GM18508 (cell line): ENCODE results near the gene RAB24.
"Not testable (repeated sequence)": the region's sequence is repeated elsewhere in the genome, so short reads cannot be mapped to it uniquely, and the experiment has no call there.

Source experiments
- ATAC-seq: cut with Tn5 transposase; IDR thresholded peaks from one replicate; pipeline ENCODE4 v1.9.1; 2021; ENCODE audit warnings: moderate number of reproducible peaks; ENCODE audit not compliant: insufficient read depth, unreplicated experiment

Gene RAB24

DNA sequence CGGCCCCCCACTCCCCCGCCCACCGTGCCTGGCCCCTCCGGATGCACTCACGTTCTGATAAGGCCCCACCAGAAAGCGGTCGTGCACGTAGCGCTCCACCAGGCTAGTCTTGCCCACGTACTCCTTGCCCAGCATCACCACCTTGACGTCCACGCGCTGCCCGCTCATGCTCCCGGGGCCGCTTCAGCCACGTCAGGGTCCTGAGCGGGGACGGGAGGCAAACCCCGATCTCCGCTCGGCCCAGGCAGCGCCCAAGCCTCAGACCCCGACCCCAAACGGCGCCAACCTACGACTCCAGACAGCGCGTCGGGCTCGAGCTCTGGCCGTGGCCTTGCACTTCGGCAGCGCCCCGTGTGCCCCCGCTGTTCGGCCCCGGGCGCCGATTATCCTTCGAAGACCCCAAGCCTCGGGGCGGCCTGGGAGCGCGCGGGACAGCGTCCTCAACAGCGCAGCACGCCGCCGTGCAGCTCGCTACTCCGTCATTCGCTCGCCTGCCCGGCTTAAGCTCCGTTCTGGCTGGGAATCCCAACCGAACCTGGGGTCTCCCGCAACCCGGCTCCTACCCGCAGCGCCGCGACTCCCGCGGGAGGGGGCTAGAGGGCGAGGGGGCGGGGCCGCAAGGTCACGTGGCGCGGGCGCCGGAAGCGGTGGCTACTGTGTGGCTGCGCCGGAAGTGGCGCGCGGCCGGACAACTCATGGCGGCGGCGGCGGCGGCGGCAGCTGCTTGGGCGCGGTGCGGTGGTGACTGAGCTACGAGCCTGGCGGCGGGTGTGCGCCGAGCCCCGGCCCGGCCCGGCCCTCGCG is at the start of gene RAB24, which contains the start of gene PRELID1:
Gene RAB24, minus strand, starts transcription at position 599 of the 804 bp plus-strand sequence. Its CDS starts 431 bp downstream, at position 168.
Gene PRELID1, plus strand, starts transcription at position 679 of the 804 bp plus-strand sequence. CDS start 187 bp downstream, outside the sequence.
- ATAC-seq, result no peak

- ATAC-seq, result no peak
These were observed 49.6 kb upstream of the RAB24 start for GRCh38 chr5:177353093-177353492.

DNA sequence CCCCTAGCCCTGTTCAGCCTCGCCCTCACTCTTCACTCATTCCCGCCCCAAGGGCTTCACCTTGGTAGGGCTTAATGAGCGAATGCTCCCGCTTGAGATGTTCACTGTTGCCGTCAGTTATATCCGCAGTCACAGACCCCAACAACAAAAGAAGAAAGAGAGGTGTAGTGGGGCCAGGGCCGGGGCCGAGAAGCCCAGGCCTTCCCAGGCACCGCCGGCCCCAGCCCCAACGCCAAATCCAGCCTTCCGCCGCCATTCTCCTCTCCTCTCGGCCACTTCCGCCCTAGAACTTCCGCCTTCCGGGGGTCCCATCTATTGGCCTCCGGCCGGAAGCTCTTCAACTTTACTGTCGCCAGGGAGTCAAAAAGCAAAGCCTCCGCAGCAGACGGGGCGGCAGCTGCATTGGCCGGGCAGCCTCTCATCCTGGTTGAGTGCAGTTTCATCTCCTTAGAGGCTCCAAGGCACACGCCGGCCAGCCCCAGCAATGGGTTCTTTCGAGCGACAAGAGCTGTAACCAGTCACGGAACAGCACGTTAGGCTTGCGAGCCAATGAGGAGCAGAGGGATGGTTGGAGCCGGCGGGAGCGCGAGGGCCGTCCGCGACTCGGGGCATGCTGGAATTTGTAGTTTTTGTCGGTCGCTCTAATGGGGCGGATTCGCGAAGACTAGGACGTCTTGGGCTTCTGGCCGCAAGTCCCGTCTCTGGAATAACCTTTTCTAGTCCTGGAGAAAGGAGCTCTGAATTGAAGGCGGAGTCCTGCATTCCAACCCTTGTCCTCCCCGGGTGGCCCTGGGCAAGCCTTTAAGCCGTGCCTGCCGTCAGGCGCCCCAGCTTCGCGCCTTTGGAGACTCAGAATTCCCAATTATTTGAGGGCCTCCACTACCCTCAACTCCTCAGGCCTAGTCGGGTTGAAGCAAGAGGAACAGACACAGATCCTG is 48.1 kb upstream of the RAB24 start, which contains the start of gene LMAN2:
Gene LMAN2, minus strand, starts transcription at position 277 of the 938 bp plus-strand sequence. Its CDS starts 21 bp downstream, at position 256.
- peak; percentile 55 for ATAC-seq

DNA sequence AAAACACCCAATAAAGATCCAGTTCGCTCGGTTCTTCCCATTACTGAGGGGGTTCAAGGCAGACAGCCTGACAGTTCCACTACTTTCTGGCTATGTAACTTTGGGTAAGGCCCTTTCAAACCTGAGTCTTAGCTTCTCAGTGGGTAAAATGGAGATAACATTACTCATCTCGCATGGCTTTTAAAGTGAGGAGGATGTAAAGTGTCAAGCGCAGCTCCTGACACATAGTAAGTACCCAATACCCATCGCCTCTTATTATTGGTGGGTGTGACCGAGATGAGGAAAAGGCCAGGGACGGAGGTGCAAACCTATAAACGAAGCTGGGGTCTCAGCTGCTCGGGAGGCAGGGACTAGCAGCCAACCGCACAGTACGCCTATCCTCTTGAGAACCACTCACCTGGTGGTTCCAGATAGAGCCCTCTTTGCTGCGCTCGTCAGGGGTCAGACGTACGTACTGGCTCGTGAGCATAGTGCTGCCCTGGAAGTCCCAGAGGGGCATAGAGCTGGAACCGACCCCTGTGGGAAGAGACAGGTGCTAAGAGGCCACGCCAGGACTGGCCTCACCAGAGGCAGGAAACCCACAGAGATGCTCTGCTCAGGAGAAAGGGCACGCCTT is 47.4 kb upstream of the RAB24 start:
- ATAC-seq, result no peak

GRCh38 chr5:177349762-177350161 is 46.2 kb upstream of the RAB24 start:
- no peak for ATAC-seq

DNA sequence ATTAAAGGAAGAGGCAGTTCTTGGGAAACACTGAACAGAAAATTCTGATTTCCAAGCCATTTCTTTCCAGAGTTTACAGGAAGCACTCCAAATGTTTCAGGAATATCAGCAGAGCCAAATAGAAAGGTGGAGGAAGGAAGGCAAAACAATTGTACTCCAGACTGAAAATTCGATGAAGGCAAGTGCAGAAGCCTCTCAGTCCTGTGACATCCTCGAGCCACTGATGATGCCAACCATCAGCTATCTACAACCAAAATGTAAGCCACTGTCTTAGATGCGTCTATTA is 45.8 kb upstream of the RAB24 start:
- no peak for ATAC-seq

- no peak for ATAC-seq
These were observed 44.2 kb upstream of the RAB24 start for GRCh38 chr5:177347699-177348098.

DNA sequence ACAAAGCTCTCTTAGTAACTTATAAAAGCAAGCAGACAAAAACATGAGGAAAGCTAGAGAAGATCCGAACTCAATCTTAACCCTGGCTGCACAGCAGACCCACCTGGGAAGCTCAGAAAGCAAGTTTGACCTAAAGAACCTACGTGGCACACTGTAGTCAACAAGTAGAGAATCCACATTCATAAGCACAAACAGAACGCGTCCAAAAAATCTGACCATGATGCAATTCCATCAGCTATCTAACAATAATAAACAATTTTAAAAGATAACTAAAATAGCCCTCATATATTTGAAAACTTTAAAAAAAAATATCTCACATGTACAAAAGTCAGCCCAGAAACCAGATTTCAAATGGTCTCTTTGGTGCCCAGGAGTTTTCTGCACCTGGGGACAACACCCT is 43.3 kb upstream of the RAB24 start:
- ATAC-seq, result no peak

DNA sequence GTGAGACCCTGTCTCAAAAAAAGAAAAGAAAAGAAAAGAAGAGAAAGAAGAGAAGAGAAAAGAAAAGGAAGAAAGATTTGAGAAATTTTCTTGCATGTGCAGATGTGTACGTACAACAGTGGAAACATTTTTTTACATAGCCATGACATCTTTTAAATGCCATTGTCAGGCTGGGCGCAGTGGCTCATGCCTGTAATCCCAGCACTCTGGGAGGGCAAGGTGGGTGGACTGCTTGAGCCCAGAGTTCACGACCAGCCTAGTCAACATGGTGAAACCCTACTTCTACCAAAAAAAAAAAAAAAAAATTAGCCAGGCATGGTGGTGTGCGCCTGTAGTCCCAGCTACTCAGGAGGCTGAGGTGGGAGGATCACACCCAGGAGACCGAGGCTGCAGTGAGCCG is 41.4 kb upstream of the RAB24 start:
- no peak for ATAC-seq

DNA sequence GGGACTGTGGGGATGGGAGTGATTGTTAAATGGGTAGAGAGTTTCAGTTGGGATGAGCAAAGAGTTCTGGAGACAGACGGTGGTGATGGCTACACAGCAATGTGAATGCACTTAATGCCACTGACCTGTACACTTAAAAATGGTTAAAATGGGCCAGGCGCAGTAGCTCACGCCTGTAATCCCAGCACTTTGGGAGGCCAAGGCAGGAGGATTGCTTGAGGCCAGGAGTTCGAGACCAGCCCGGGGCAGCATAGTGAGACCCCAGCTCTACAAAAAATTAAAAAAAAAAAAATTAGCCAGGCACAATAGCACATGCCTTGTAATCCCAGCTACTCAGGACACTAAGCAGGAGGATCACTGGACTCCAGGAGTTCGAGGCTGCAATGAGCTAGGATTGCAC is 40.3 kb upstream of the RAB24 start:
- ATAC-seq, result no peak

DNA sequence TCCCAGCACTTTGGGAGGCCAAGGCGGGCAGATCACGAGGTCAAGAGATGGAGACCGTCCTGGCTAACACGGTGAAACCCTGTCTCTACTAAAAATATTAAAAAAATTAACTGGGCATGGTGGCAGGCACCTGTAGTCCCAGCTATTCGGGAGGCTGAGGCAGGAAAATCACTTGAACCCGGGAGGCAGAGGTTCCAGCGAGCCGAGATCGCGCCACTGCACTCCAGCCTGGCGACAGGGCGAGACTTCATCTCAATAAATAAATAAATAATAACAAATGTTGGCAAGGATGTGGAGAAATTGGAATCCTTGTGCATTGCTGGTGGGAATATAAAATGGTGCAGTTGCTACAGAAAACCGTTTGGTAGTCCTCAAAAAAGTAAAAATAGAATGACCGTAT is 39.5 kb upstream of the RAB24 start:
- not testable (repeated sequence) for ATAC-seq

- ATAC-seq, result no peak
These were observed 35.7 kb upstream of the RAB24 start for GRCh38 chr5:177339107-177339638.

GRCh38 chr5:177338251-177339106 is 35.0 kb upstream of the RAB24 start:
- no peak for ATAC-seq

DNA sequence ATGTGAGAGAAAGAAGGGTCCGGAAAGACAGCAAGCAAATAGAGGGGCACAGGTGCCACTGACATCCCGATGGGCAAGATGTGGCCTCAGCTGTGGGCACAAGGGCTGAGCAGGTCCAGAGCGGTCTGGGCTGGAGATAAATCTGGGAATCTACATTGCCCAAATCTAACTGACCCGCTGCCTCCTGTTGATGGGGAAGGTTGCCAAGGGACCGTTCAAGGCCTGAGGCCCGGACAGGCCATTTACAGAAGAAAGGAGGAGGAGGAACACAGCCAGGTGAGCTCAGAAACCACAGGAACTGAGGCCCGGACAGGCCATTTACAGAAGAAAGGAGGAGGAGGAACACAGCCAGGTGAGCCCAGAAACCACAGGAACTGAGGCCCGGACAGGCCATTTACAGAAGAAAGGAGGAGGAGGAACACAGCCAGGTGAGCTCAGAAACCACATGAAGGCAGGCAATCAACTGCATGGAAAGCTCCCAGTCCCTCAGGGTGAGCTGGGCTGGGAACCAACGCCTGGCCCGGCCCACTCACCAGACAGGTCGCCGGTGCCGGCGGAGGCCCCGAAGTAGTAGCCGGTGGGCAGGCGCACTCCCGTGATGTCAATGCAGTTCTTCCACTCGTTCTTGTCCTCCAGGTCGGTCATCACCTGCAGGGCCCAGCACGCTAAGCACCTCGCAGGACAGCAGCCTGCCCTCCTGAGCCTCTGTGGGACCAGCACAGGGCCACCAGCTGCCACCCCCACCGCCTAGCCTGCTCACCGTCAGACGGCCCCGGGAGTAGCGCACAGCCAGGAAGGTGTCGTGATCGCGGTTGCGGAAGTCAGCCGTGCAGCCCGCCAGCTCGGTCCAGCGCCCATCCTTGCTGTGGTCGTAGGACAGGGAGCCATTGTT is 33.3 kb upstream of the RAB24 start:
- ATAC-seq, result no peak

DNA sequence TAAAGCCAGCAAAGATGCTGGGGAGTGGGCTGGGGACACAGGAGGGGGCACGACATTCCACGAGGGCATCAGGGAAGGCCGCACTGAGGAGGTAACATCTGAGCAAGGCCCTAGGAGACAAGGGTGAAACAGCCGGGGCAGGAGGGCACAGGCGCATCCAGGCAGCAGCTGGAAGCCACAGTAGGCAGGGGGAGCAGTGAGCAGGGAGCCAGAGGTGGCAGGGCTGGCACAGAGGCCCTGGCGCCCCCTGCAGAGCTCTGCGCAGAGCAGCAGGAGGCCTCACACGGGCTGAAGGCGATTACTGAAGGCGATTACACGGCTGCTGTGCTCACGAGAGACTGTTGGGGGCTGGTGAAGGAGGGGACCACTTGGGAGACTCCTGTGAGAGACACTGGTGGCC is 32.6 kb upstream of the RAB24 start:
- ATAC-seq, result no peak

DNA sequence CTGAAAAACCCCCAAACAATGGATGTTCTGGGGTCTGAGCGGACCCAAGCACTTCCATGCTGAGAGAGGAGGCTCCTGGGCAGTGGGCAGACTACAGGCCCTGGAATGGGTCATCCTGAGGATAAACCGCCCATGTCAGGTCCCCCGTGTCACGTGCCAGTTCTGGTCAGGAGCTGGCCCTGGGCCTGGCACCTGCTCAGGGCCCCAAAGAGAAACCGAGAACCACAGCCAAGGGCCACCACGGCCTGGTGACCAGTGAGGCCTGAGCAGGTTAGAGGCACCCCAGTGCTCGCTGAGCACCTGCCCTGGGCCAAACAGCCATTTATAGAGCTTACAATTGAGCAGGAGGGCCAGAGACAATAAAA is 32.2 kb upstream of the RAB24 start:
- ATAC-seq, result no peak

DNA sequence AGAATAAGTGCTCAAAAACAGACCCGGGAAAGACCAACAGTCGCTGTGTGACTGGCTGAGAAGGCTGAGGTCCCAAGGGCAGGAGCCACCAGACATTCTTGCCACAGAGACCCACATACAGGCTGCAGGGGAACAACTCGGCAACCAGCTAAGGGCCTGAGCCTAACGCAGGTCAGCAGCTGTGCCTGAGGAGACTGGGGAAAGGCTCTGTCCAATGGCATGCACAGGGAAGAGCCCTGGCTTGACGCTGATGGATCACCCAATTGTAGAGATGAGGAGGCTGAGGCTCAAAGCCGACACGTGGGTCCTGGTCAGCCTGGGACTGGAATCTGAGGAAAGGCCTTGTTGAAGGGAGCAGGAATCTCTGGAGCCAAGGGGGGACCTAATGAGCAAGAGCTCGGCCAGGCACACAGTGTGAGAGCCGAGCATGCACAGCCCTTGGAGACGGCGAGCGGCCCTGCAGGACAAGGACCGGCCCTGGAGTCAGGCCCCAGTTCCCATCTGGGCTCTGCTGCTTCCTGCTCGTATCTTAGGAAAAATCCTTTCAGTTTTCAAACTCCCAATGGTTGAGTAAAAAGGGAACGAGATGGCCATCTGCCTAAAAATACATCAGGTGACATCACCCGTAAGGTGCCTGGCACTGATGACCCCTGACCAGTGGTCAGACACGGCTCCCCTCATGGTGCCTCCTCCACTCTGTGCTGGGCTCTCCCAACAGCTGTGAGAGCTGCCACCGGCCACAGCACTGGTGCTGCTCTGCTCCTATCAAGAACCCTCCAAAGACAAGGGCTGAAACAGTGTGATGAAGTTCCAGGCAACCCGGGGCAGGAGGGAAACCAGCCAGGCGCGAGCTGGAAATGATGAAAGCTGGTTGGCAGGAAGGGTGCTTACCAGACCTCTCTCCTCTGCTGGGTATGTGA is 31.5 kb upstream of the RAB24 start:
- ATAC-seq, result no peak

GRCh38 chr5:177334155-177334551 is 30.6 kb upstream of the RAB24 start:
- ATAC-seq, result no peak
